GM18873 (cell line): Measurements from ENCODE around the gene TSPAN9.

Experiments used
- ATAC-seq: cut with Tn5 transposase; IDR thresholded peaks from one replicate; pipeline ENCODE4 v1.9.1; 2021; ENCODE audit warnings: mild to moderate bottlenecking, moderate library complexity, moderate number of reproducible peaks; ENCODE audit not compliant: unreplicated experiment, low FRiP score

The TSPAN9 gene

GRCh38 chr12:3073438-3074250 is 3.5 kb upstream of the TSPAN9 start:
- no peak for ATAC-seq

- ATAC-seq, result no peak
These were observed 1.9 kb upstream of the TSPAN9 start for GRCh38 chr12:3075315-3075714.

GRCh38 chr12:3077572-3078081 is 448 bp downstream of the TSPAN9 start:
- ATAC-seq, result no peak

- no peak for ATAC-seq
These were observed 1.1 kb downstream of the TSPAN9 start for GRCh38 chr12:3078086-3078820.

- ATAC-seq, result no peak
These were observed 3.9 kb downstream of the TSPAN9 start for GRCh38 chr12:3081091-3081490.

GRCh38 chr12:3081886-3082285 is 4.7 kb downstream of the TSPAN9 start:
- no peak for ATAC-seq

- ATAC-seq, result no peak
These were observed 6.2 kb downstream of the TSPAN9 start for GRCh38 chr12:3083241-3083920.

GRCh38 chr12:3083921-3084347 is 6.8 kb downstream of the TSPAN9 start:
- ATAC-seq, result no peak

GRCh38 chr12:3084742-3085141 is 7.6 kb downstream of the TSPAN9 start:
- no peak for ATAC-seq

GRCh38 chr12:3085341-3086139 is 8.4 kb downstream of the TSPAN9 start:
- no peak for ATAC-seq

GRCh38 chr12:3086211-3086610 is 9.0 kb downstream of the TSPAN9 start:
- no peak for ATAC-seq

GRCh38 chr12:3086729-3087323 is 9.6 kb downstream of the TSPAN9 start:
- no peak for ATAC-seq

- ATAC-seq, result no peak
These were observed 10.8 kb downstream of the TSPAN9 start for GRCh38 chr12:3087758-3088650.

- ATAC-seq, result no peak
These were observed 12.4 kb downstream of the TSPAN9 start for GRCh38 chr12:3089588-3089987.

GRCh38 chr12:3090240-3091037 is 13.3 kb downstream of the TSPAN9 start:
- no peak for ATAC-seq

GRCh38 chr12:3091038-3091319 is 13.8 kb downstream of the TSPAN9 start:
- ATAC-seq, result no peak

- no peak for ATAC-seq
These were observed 14.4 kb downstream of the TSPAN9 start for GRCh38 chr12:3091382-3092241.
